MM.1S (cell line): ENCODE data around the gene EEF2.

Source experiments
- DNase-seq: peaks from one replicate; pipeline ENCODE4 v3.0.0-alpha.2; 2015
- H2AFZ ChIP-seq: fragments of 300-600 bp; sonication (generic); 2 replicates; pipeline ENCODE4 v1.6.0; 2016; ENCODE audit warnings: antibody characterized with exemption, low read length
- H3F3A ChIP-seq: fragments of 300-600 bp; sonication (generic); 2 replicates; pipeline ENCODE4 v1.6.1; 2016; ENCODE audit warnings: mild to moderate bottlenecking, antibody characterized with exemption, low read length, moderate library complexity, mixed read lengths; ENCODE audit not compliant: insufficient read depth
- H3K27ac ChIP-seq: fragments of 300-600 bp; sonication (generic); 2 replicates; pipeline ENCODE4 v1.5.1; 2016; ENCODE audit warnings: mild to moderate bottlenecking, low read length
- H3K27me3 ChIP-seq: fragments of 300-600 bp; sonication (generic); replicated peaks from 2 replicates; pipeline ENCODE4 v1.6.0; 2016; ENCODE audit warnings: low read length; ENCODE audit not compliant: insufficient read depth
- H3K36me3 ChIP-seq: fragments of 300-600 bp; sonication (generic); replicated peaks from 2 replicates; pipeline ENCODE4 v1.6.1; 2016; ENCODE audit warnings: mild to moderate bottlenecking, low read length, mixed read lengths; ENCODE audit not compliant: insufficient read depth
- H3K4me1 ChIP-seq: fragments of 300-600 bp; sonication (generic); 2 replicates; pipeline ENCODE4 v1.6.1; 2016; ENCODE audit warnings: low read length, mixed read lengths
- H3K4me2 ChIP-seq: fragments of 300-600 bp; sonication (generic); 2 replicates; pipeline ENCODE4 v1.6.0; 2016; ENCODE audit warnings: low read depth, low read length
- H3K4me3 ChIP-seq: fragments of 300-600 bp; sonication (generic); 2 replicates; pipeline ENCODE4 v1.5.1; 2016; ENCODE audit warnings: low read length, mixed read lengths
- H3K79me2 ChIP-seq: fragments of 300-600 bp; sonication (generic); 2 replicates; pipeline ENCODE4 v1.6.1; 2016; ENCODE audit warnings: mixed run types, low read length, mixed read lengths
- H3K9ac ChIP-seq: fragments of 300-600 bp; sonication (generic); 2 replicates; pipeline ENCODE4 v1.6.1; 2016; ENCODE audit warnings: low read length, mixed read lengths
- H3K9me2 ChIP-seq: fragments of 300-600 bp; sonication (generic); replicated peaks from 2 replicates; pipeline ENCODE4 v1.6.1; 2016; ENCODE audit warnings: mild to moderate bottlenecking, low read length, mixed read lengths; ENCODE audit not compliant: insufficient read depth
- H3K9me3 ChIP-seq: fragments of 300-600 bp; sonication (generic); replicated peaks from 2 replicates; pipeline ENCODE4 v1.6.1; 2016; ENCODE audit warnings: mild to moderate bottlenecking, low read length, mixed read lengths; ENCODE audit not compliant: insufficient read depth
- H4K20me1 ChIP-seq: fragments of 300-600 bp; sonication (generic); 2 replicates; pipeline ENCODE4 v1.6.1; 2016; ENCODE audit warnings: mild to moderate bottlenecking, low read length, moderate library complexity, mixed read lengths; ENCODE audit not compliant: insufficient read depth
- EZH2 ChIP-seq: fragments of 300-600 bp; sonication (generic); optimal IDR thresholded peaks from 2 replicates; pipeline ENCODE3; 2017; ENCODE audit warnings: low read depth, mild to moderate bottlenecking, antibody characterized with exemption, low read length, mixed read lengths
- EZH2phosphoT487 ChIP-seq: fragments of 300-600 bp; sonication (generic); IDR thresholded peaks from 2 replicates; pipeline ENCODE4 v1.6.1; 2018; ENCODE audit warnings: antibody characterized with exemption, low read length
- TF ChIP-seq, protein P1 (sequence below): fragments of 300-600 bp; sonication (generic); IDR thresholded peaks from 2 replicates; pipeline ENCODE4 v1.5.1; 2016; ENCODE audit warnings: antibody characterized with exemption, low read length, mixed read lengths

EEF2 gene

DNA sequence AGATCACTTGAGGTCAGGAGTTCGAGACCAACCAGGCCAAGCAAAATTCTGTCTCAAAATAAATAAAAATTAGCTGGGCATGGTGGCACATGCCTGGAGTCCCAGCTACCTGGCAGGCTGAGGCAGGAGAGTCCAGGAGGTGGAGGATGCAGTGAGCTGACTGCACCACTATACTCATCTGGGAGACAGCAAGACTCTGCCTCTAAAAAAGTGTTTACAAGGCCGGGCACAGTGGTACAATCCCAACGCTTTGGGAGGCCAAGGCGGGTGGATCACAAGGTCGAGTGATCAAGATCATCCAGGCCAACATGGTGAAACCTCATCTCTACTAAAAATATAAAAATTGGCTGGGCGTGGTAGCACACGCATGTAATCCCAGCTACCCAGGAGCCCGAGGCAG, 10.1 kb downstream of the EEF2 start:
- H3K9me3 ChIP-seq, result no peaks in the 10 kb centered on the region
- no peaks in the 10 kb centered on the region for H3K4me1 ChIP-seq
- no peaks in the 10 kb centered on the region for H3K27me3 ChIP-seq
- peaks cover 62% of the 10 kb centered on the region for H3F3A ChIP-seq
- no peak for TF ChIP-seq EZH2phosphoT487
- TF ChIP-seq, protein P1, sequence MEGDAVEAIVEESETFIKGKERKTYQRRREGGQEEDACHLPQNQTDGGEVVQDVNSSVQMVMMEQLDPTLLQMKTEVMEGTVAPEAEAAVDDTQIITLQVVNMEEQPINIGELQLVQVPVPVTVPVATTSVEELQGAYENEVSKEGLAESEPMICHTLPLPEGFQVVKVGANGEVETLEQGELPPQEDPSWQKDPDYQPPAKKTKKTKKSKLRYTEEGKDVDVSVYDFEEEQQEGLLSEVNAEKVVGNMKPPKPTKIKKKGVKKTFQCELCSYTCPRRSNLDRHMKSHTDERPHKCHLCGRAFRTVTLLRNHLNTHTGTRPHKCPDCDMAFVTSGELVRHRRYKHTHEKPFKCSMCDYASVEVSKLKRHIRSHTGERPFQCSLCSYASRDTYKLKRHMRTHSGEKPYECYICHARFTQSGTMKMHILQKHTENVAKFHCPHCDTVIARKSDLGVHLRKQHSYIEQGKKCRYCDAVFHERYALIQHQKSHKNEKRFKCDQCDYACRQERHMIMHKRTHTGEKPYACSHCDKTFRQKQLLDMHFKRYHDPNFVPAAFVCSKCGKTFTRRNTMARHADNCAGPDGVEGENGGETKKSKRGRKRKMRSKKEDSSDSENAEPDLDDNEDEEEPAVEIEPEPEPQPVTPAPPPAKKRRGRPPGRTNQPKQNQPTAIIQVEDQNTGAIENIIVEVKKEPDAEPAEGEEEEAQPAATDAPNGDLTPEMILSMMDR, result no peak
- no peak for TF ChIP-seq EZH2
- no peak overlapping the region for H3K9ac ChIP-seq
- H3K4me3 ChIP-seq, result no peak overlapping the region
- DNase-seq, result no peak
- H3K79me2 ChIP-seq, result peaks cover 53% of the 10 kb centered on the region
- H4K20me1 ChIP-seq, result peaks cover 47% of the 10 kb centered on the region
- H3K36me3 ChIP-seq, result peaks cover 46% of the 10 kb centered on the region
- H3K9me2 ChIP-seq, result no peaks in the 10 kb centered on the region
- H2AFZ ChIP-seq, result no peak overlapping the region
- H3K4me2 ChIP-seq, result no peak overlapping the region
- no peak overlapping the region for H3K27ac ChIP-seq

DNA sequence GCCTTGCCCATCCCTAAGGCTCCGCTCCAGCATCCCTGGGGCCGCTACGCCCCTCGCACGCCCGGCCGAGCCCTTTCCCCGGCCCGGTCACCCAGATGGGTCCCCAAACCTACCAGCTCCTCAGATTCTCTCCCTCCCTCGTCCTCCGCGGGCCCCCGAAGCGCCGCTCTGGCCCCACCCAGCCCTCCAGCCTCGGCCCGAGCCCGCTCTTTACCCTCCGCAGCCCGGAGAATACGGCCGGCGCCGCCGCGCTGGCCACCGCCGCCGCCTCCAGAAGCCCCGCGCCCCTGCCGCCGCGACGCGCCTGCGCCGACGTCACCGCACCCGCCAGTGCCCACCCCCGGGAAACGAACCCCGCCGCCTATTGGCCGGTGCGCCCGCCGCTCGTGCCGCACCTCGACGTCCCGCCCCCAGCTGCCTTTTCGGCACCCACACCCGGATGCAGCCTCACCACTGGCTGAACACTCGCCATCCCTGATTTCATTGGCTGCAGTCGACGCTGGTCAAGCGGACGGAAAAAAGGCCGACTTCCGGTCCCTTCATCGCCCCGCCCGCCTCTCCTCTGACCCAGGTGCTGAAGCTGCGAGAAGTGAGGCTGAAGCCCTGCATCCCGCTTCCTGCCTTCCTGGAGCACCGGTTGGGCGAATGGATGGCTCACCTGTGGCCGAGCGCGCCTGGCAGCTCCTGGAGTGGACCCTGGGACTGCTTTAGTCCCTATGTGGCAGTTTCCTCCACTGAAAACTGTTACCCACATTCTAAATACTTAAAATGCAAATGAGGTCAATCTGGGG, 14.3 kb downstream of the EEF2 start, which contains the start of gene DAPK3:
TSS of gene DAPK3 (minus strand) at position 292 of the 791 bp plus-strand sequence. CDS start 1,364 bp downstream, outside the sequence.
- Histone ChIP-seq H3F3A (peaks cover 27% of the 10 kb centered on the region), H3K27me3 (no peaks in the 10 kb centered on the region), H3K79me2 (peaks cover 53% of the 10 kb centered on the region), H3K9ac (peak within 1 kb of the TSS; percentile 90), H3K27ac (peak within 1 kb of the TSS; percentile 7; the same call in 1 of the 2 replicates), H3K36me3 (peaks cover 10% of the 10 kb centered on the region), H3K9me3 (no peaks in the 10 kb centered on the region), H3K4me2 (peak within 1 kb of the TSS; percentile 63), H3K4me3 (peak within 1 kb of the TSS; percentile 100), H4K20me1 (peaks cover 9% of the 10 kb centered on the region), H2AFZ (peak within 1 kb of the TSS; percentile 91), H3K9me2 (no peaks in the 10 kb centered on the region), H3K4me1 (0 out of 2 replicates have a peak, but pooled peaks cover 4% of the 10 kb centered on the region)
- TF ChIP-seq, protein P1, result no peak
- TF ChIP-seq EZH2phosphoT487, result no peak
- TF ChIP-seq EZH2, result no peak
- DNase-seq, result peak; percentile 100

DNA sequence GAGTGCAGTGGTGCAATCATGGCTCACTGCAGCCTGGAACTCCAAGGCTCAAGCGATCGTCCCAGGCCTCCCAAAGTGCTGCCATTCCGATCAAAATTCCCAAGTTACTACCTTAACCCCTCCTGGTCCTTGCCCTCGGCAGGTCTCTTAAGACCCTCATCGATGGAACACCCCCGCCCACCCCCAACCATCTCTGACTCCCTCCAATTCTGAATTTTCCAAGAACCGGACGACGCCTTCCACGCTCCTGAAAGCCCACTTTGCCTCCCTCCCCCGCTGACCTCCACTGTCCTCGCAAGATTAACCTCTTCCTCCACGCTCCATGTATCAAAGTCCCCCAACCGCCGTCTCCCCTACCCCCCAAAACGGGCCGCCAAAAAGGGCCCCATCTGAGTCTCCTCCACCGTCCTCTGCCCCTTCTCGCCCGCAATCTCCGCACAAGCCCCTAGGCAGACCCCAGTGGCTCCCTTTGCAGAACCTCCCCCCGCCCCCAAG, 14.9 kb downstream of the EEF2 start:
- Histone ChIP-seq H3K36me3 (peaks cover 3% of the 10 kb centered on the region; the same call in 1 of the 2 replicates), H3F3A (peaks cover 20% of the 10 kb centered on the region), H3K27ac (no peak overlapping the region), H3K79me2 (peaks cover 47% of the 10 kb centered on the region), H3K27me3 (no peaks in the 10 kb centered on the region), H2AFZ (peak overlapping the region; percentile 91), H3K9me3 (no peaks in the 10 kb centered on the region), H3K9ac (peak overlapping the region; percentile 90), H4K20me1 (peaks cover 4% of the 10 kb centered on the region; the same call in 1 of the 2 replicates), H3K9me2 (no peaks in the 10 kb centered on the region), H3K4me3 (peak overlapping the region; percentile 100), H3K4me1 (0 out of 2 replicates have a peak, but pooled peaks cover 4% of the 10 kb centered on the region), H3K4me2 (peak overlapping the region; percentile 62)
- TF ChIP-seq, protein P1, result no peak
- no peak for TF ChIP-seq EZH2phosphoT487
- TF ChIP-seq EZH2, result no peak
- DNase-seq, result no peak
